ENCODE results near the gene DMKN. TPM values are rescaled to one million over a fixed set of nuclear protein-coding genes. Genes with fewer than 3 reads are reported as not detected.

The DMKN gene
- total and polyA plus RNA-seq, 2 of the 4 experiments (the other 2 are of a cell fraction), result 0.36 to 2.4 TPM

DNA sequence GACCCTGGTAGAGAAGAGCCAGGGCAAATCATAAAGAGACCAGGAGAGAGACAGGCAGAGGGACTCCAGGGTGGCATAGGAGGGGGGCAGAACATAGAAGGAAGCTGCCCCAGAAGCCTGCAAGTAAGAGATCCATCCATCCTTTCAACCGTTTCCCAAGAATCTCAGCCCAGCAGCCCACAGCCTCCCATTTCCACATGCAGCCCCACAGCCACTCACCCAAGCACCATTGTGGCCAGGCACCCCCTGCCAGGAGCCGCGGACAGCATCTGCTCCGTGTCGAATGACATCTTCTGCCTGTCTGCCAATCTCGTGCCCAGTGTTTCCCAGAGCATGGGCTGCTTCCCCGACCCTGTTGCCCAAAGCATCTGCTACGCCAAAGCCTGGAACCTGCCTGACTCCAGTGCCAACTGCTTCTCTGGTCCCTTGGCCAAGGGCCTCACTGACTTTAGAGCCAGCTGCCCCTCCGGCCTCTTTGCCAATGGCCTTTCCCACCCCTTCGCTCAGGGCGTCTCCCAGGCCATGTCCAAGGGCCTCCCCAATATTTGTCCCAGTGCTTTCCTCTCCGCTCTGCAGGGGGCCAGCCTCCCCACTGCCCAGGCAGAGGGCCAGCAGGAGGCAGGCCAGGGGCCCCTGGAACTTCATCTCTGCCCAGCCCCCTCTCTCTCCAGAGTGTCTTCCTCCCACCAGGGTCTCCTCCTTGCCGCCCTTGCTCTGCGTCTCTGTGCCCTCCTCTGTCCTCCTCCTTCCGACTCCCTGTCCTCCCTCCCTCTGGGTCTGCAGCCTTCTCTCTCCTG is 420 bp downstream of the DMKN start:
- H3K27ac ChIP-seq (ENCODE audit: insufficient read depth, low read length), result no peak overlapping the region
- POLR2A ChIA-PET (ENCODE audit: unreplicated experiment), result no interaction called here
- dilution Hi-C loops (cut with HindIII; ENCODE audit: low sequenced_read_pairs, unreplicated experiment), result no loop called here
- H2BK120ac ChIP-seq (ENCODE audit: low read depth, low read length), result no peak overlapping the region
- peaks cover 43% of the 10 kb centered on the region for H3K27me3 ChIP-seq (ENCODE audit: control insufficient read depth, insufficient read depth, low read length)
- intact Hi-C loops (cut with micrococcal nuclease), result no loop called here
- H3K36me3 ChIP-seq (ENCODE audit: control insufficient read depth, insufficient read depth, low read length), result no peaks in the 10 kb centered on the region
- H2BK5ac ChIP-seq (ENCODE audit: low read depth, low read length, poor library complexity, severe bottlenecking), result no peak overlapping the region
- no TSS peak for BruUV-seq (replicated peaks)
- no peak for DNase-seq
- no peak for TF ChIP-seq RFX5 (IDR thresholded peaks at IDR 0.05; ENCODE audit: low read depth, low read length)
- no peak for TF ChIP-seq CHD1 (IDR thresholded peaks at IDR 0.05; ENCODE audit: low read depth, low read length)
- TF ChIP-seq NFE2L2 (IDR thresholded peaks at IDR 0.05; ENCODE audit: low read depth, low read length), result no peak
- no peak for TF ChIP-seq MAFK (IDR thresholded peaks at IDR 0.05; ENCODE audit: low read depth, low read length)
- TF ChIP-seq BHLHE40 (IDR thresholded peaks at IDR 0.05; ENCODE audit: low read depth, low read length), result no peak
- no peak for TF ChIP-seq POLR2A (IDR thresholded peaks at IDR 0.05; ENCODE audit: low read depth, low read length)
- TF ChIP-seq RAD21 (IDR thresholded peaks at IDR 0.05; ENCODE audit: low read length), result no peak
- TF ChIP-seq USF2 (IDR thresholded peaks at IDR 0.05; ENCODE audit: low read depth, low read length), result no peak
- no peak overlapping the region for H3K14ac ChIP-seq (replicated peaks; ENCODE audit: low read depth, low read length)
- H3K18ac ChIP-seq (ENCODE audit: low read depth, low read length), result no peak overlapping the region
- H2AK5ac ChIP-seq (ENCODE audit: low read depth, low read length), result no peak overlapping the region
- no peak overlapping the region for H4K5ac ChIP-seq (ENCODE audit: low read depth, low read length)
- no peak overlapping the region for H2AFZ ChIP-seq (replicated peaks; ENCODE audit: low read length, poor library complexity)
- no peak overlapping the region for H3K4me3 ChIP-seq (ENCODE audit: insufficient read depth, low read depth, low read length)
- H3K9me3 ChIP-seq (ENCODE audit: control insufficient read depth, insufficient read depth, low read length), result no peaks in the 10 kb centered on the region
- ATAC-seq (ENCODE audit: low read depth), result no peak
- no peak overlapping the region for H2BK15ac ChIP-seq (ENCODE audit: low read depth, low read length)
- no peak overlapping the region for H2BK20ac ChIP-seq (ENCODE audit: low read depth, low read length)
- H3K9ac ChIP-seq (ENCODE audit: low read depth, low read length), result no peak overlapping the region
- no peak overlapping the region; the same call in 1 of the 2 replicates for H4K91ac ChIP-seq (ENCODE audit: insufficient read depth, low read depth, low read length)
- H3K4me1 ChIP-seq (ENCODE audit: control insufficient read depth, insufficient read depth, low read length), result peaks cover 7% of the 10 kb centered on the region
- H4K8ac ChIP-seq (ENCODE audit: low read depth in 2 of 2, low read length in 2 of 2), result no peak overlapping the region
- CTCF ChIA-PET, result no interaction called here
- H4K20me1 ChIP-seq (ENCODE audit: insufficient read depth, low read length), result no peaks in the 10 kb centered on the region
- H2AK9ac ChIP-seq (replicated peaks; ENCODE audit: low read depth, low read length, poor library complexity), result no peak overlapping the region
- WGBS, 2 experiments (ENCODE audit: extremely low coverage in 2 of 2, insufficient read length in 1 of 2), result 46% methylated on average over 8 of the region's 15 CpGs; no CpG with 5 or more reads in 1 of the 2 experiments
- H3K4me2 ChIP-seq (ENCODE audit: low read depth, low read length), result no peak overlapping the region
- H3K23ac ChIP-seq (ENCODE audit: low read depth, low read length), result no peak overlapping the region
- peak overlapping the region; percentile 35; the same call in 1 of the 2 replicates for H3K4ac ChIP-seq (ENCODE audit: low read depth, low read length)
- peaks cover 7% of the 10 kb centered on the region for H3K9me1 ChIP-seq (ENCODE audit: insufficient read depth, low read length)
- no peaks in the 10 kb centered on the region for H3K79me1 ChIP-seq (ENCODE audit: low read depth in 1 of 2, low read length in 2 of 2)
- no peak overlapping the region for H3K56ac ChIP-seq (ENCODE audit: extremely low read depth, insufficient read depth, low read length)
- in situ Hi-C loops (cut with MboI; ENCODE audit: low sequenced_read_pairs), result no loop called here

Measured in IMR-90 (cell line).